Measurements from ENCODE around the gene ASPN. TPM values are rescaled to one million over a fixed set of nuclear protein-coding genes. Genes with fewer than 3 reads are reported as not detected.
A peak's percentile ranks its signal among the peaks of the same experiment; 100 is the strongest.
"Not testable (repeated sequence)": the region's sequence is repeated elsewhere in the genome, so short reads cannot be mapped to it uniquely, and the experiment has no call there.

The ASPN gene
- total RNA-seq, 1 donor from 2014 or later: 4.5 TPM

DNA sequence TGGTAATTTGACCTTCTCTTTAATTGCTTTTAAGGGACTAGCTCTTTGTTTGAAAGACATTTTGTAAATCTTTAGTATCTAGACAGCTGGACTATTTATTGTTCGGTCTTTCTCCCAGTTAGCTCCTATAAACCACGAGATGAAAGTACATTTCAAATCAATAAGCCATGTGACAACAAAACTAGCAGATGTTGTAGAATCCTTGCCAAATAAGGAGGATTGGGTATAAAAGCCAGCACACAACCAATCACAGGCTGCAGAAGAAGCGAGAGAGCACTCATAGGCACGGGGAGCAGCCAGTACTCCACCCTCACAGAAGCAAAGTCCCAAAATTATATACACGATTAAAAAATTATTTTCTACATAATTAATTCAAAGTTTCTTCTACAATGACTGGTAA lies 50.0 kb downstream of the ASPN start:
- peak; percentile 32 for ATAC-seq
- intact Hi-C loops (cut with micrococcal nuclease): no loop called here
- no peak for DNase-seq

DNA sequence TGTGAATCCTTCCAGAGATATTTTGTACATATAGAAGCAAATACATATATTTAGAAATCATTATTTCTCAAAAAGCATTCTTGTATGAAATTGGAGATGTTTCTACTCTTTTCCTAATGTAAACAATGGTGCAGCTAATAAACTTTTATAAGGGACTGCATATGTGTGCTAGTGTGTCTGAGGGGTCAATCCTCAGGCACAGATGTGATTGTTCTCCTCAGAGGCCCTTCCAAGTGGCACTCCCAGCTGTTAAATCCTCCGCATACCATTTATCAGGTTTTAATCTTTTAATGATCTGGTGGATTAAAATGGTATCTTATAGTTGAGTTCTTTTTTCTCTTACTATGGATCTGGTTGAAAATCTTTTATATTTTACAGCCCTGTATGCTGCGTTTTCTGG lies 52.5 kb downstream of the ASPN start:
- DNase-seq: no peak
- intact Hi-C loops (cut with micrococcal nuclease): no loop called here
- no peak for ATAC-seq

GRCh38 chr9:92426501-92427145 lies 55.7 kb downstream of the ASPN start:
- ATAC-seq (no peak), DNase-seq (no peak)
- intact Hi-C loops (cut with micrococcal nuclease): no loop called here

GRCh38 chr9:92425474-92425873 lies 56.8 kb downstream of the ASPN start:
- ATAC-seq (no peak), DNase-seq (no peak)
- intact Hi-C loops (cut with micrococcal nuclease): no loop called here

DNA sequence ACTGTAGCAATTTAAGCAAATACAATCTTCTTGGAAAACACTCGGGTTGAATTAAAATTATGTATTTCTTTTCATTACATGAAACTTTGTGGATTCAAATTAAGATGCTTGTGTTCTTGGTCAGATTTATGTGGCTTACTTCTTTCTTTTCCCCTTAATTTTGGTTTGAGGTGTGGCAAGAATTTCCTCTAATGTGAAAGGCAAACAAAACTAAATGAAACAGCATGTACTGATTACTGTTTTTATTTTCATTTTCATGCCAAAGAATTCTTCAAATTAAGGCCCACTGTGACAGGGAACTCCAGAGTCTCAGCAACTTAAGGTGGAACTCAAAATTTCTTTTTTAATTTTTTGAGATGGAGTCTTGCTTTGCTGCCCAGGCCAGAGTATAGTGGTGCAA lies 58.0 kb downstream of the ASPN start, which contains the start of gene OMD:
Gene OMD, minus strand, starts transcription at position 132 of the 400 bp plus-strand sequence. CDS start 6,913 bp downstream, outside the sequence.
- no peak for DNase-seq
- peak; percentile 86 for ATAC-seq
- intact Hi-C loops (cut with micrococcal nuclease): no loop called here

DNA sequence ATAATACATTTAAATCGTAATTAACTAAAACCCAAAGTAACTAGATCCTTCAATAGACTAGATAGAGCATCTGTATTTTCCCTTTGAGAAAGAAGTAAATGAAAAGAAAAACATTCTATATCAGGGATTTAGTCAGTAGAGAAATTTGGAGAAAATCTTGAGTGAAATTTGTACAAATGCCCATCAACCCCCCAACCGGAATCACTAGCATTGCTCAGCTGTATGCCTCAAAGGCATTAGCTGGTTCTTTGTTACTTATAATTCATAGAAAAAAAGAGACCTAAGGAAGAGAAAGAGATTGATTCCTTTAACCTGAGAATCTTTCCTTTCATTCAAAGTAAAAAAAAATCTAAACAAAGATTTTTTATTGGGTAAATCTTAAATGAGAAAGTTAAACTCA lies 58.7 kb downstream of the ASPN start:
- ATAC-seq (no peak), DNase-seq (no peak)
- intact Hi-C loops (cut with micrococcal nuclease): no loop called here

DNA sequence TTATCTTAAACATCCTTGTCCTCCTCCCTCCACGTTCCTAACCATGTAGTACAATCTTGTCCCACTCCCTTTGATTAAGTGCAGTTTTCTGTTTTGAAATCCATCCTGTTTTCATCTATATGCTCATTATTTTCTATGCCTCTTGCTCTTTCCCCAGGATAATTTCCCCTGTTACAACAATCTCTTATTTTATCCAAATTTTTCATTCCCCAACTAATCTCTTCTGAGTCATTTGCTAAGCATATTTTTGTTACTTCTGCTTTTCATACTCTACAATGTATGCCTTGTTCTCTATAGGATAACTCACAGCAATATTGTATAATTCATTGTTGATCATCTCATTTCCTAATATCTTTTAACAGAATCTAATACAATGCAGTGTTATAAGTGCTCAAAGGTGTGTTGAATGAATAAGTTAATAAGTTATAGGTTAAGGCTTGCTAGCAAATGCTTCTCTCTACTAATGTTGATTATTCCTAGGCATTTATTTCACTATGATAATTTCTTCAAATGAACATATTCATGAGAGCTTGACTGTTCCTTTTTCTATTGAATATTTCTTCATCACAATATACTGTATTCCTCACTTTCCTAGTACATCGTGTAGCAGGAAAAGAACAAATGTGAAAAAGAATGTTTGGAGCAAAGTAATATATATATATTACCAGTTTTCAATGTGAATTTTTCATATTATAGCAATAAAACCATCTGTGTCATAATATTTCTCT lies 59.5 kb downstream of the ASPN start:
- no peak for ATAC-seq
- DNase-seq: no peak
- intact Hi-C loops (cut with micrococcal nuclease): no loop called here

DNA sequence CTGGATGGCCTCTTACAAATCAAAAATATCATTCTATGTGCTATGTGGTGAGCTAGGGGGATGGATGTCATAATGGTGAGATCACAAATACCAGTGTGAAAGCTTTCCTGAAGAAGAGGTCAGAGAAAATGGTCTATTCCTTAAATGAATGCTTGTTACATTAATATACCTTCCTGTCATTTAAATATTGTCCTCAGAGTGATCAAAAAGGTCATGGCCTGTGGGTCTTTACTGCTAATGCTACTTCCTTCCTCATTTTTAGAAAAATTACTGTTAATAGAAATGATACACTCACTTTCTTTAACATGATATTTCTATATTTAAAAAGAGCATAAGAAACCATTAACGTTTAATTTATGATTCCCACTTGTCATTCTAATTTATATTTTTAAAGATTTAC lies 67.7 kb downstream of the ASPN start:
- intact Hi-C loops (cut with micrococcal nuclease): no loop called here
- ATAC-seq (no peak), DNase-seq (no peak)

- DNase-seq; intact Hi-C loops (cut with micrococcal nuclease): not testable (repeated sequence)
- peak; percentile 21 for ATAC-seq
These were observed 71.1 kb downstream of the ASPN start for GRCh38 chr9:92411157-92411556.

- intact Hi-C loops (cut with micrococcal nuclease): no loop called here
- ATAC-seq: no peak
- no peak for DNase-seq
These were observed 73.4 kb downstream of the ASPN start for GRCh38 chr9:92408747-92409478.

DNA sequence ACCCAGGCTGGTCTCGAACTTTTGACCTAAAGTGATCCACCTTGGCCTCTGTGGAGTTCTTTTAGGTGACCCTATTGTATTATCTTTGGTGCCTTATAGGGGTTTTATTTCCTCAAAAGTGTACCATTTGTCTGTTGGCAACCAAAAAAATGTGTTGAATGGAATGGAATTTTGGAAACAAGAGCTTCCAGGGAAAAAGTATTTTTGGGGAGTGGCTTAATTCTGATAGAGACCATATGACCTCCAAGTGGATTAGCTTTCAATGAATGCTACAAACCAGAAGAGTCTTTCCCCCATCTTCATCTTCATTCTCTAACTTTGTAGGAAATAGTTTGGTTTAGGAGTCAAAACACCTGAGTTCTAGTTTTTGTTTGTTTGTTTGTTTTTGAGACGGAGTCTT lies 74.5 kb downstream of the ASPN start:
- no peak for ATAC-seq
- no peak for DNase-seq

DNA sequence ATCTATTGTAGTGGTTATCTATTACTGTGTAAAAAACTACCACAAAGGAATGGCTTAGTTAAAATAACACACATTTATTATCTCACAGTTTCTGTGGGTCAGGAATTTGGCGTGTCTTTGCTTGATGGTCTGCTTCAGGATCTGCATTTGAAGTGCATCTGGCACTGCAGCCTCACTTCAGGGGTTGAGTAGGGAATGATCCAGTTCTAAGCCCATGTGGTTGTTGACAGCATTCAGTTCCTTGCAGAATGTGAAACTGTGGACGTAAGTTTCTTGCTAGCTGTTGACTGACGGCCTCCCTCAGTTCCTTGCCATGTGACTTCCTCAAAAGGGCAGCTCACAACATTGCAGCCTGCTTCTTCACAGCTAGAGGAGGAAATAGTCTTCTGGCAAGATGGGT lies 75.8 kb downstream of the ASPN start:
- DNase-seq (no peak), ATAC-seq (peak; percentile 81)
- intact Hi-C loops (cut with micrococcal nuclease): no loop called here

More for the DNA sequence above, 74.5 kb downstream of the ASPN start:
- intact Hi-C loops (cut with micrococcal nuclease): no loop called here

Small RNA genes lying within 50 kb of the gene (microRNA-seq; reads per million reads assigned to microRNA genes)
- not detected for gene MIR4670 (ENCODE audit: borderline number of aligned reads)

Other genes starting within 250 kb of the ASPN start
- 55.6 TPM for gene IARS1, start 188.8 kb downstream of the ASPN start, total RNA-seq
- gene NOL8, start 157.2 kb downstream of the ASPN start, total RNA-seq: 13.1 TPM
- 4.3 TPM for gene CENPP, start 156.6 kb downstream of the ASPN start, total RNA-seq
- 8.1 TPM for gene OGN, start 77.9 kb downstream of the ASPN start, total RNA-seq
- gene OMD, start 58.0 kb downstream of the ASPN start, total RNA-seq: 4.4 TPM
- 5.3 TPM for gene ECM2, start 53.5 kb upstream of the ASPN start, total RNA-seq
- 7.6 TPM for gene IPPK, start 187.6 kb upstream of the ASPN start, total RNA-seq

Measured in left ventricle myocardium superior (tissue), 1 donor.